NCI-H2196 treated with DMSO at 0.1 percent for 48 hours (cell line): ENCODE results near the gene TLR1.

Source experiments
- DNase-seq: peaks from one replicate; lab custom pipeline; 2025; ENCODE audit not compliant: unreplicated experiment; lab: John Stamatoyannopoulos, UW

TLR1 gene, protein sequence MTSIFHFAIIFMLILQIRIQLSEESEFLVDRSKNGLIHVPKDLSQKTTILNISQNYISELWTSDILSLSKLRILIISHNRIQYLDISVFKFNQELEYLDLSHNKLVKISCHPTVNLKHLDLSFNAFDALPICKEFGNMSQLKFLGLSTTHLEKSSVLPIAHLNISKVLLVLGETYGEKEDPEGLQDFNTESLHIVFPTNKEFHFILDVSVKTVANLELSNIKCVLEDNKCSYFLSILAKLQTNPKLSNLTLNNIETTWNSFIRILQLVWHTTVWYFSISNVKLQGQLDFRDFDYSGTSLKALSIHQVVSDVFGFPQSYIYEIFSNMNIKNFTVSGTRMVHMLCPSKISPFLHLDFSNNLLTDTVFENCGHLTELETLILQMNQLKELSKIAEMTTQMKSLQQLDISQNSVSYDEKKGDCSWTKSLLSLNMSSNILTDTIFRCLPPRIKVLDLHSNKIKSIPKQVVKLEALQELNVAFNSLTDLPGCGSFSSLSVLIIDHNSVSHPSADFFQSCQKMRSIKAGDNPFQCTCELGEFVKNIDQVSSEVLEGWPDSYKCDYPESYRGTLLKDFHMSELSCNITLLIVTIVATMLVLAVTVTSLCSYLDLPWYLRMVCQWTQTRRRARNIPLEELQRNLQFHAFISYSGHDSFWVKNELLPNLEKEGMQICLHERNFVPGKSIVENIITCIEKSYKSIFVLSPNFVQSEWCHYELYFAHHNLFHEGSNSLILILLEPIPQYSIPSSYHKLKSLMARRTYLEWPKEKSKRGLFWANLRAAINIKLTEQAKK

DNA sequence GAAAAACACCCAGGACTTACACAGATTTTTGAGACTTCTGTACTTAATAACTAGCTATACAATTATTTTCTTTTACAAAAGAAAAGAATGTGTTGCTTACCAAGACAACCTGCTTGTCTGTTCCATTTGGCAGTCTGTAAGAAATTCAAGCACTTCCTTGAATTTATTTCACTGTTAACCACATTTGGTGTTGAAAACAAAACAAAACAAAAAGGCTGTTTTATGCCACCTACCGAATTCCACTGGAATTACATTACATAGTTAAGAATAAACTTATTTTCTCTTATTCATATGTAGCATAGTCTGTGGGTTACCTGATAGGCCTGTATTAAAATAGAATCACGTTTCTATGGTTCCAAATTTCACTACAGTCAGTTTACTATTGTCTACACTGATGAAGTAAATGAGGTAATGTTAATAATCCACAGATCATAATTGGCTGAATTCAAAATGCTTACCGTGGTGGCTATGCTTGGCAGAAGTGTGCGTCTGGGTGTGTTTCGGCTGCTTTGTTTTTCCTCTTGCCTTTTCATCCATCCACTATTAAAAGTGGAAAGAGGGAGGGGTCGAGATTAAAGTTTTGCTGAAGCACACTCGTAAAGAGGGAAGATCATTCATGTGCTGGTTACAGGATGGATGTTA is at the start of gene TLR1:
TSS of gene TLR1 (minus strand) at position 138 of the 642 bp plus-strand sequence. CDS start 5,960 bp downstream, outside the sequence.
- peak; percentile 15 for DNase-seq

DNA sequence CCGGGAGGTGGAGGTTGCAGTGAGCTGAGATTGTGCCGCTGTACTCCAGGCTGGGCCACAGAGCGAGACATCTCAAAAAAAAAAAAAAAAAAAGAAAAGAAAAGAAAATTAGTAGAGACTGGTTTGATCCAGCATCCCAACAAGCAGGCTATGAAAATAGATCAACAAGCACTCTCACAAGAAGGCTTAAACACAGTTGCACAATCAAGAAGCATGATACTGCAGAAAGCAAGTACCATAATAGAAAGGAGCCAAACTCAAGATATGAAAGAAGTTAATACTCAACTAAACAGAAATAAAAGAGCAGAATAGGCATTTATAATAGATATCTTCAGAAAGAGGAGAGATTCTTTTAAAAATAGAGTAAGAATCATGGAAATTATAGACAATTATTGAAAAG is 41.4 kb upstream of the TLR1 start:
- no peak for DNase-seq

DNA sequence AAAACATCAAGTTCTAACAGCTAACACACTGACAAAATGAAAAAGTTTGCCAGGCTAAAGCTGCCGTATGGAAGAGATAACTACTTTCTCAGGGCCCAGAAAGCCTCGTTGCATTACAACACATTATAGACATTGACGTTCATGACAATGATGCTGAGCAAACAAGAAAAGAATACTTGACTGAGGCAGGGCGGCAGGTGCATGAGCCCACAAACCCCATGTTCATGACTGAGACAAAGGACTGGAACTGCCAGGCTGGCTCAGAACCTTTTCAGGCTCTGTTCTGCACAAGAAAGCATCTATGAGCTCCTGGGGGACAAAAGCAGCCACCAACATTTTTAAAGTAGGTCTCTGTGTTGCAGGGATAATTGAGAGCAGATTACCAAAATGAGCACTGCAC is 38.4 kb upstream of the TLR1 start:
- DNase-seq, result peak; percentile 4

DNA sequence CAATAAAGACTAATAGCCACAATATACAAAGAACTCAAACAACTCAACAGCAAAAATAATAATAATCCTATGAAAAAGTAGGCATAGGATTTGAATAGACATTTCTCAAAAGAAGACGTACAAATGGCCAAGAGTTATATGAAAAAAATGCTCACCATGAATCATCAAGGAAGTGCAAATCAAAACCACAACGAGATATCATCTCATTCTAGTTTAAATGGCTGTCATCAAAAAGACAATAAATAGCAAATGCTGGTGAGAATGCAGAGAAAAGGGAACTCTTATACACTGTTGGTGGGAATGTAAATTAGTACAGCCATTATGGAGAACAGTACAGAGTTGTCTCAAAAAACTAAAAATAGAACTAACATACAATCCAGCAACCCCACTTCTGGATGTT is 33.3 kb upstream of the TLR1 start:
- DNase-seq, result no peak

DNA sequence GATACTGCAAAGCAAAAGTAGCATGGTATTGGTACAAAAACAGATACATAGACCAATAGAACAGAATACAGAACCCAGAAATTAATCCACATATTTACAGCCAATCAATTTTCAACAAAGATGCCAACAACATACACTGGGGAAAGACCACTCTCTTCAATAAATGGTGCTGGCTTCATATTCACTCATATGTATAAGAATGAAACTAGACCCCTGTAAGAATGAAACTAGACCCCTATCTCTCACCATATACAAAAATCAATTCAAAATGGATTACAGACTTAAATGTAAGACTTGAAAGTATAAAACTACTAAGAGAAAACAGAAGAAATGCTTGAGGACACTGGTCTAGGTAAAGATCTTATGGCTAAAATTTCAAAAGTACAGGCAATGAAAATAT is 32.7 kb upstream of the TLR1 start:
- DNase-seq, result no peak

DNA sequence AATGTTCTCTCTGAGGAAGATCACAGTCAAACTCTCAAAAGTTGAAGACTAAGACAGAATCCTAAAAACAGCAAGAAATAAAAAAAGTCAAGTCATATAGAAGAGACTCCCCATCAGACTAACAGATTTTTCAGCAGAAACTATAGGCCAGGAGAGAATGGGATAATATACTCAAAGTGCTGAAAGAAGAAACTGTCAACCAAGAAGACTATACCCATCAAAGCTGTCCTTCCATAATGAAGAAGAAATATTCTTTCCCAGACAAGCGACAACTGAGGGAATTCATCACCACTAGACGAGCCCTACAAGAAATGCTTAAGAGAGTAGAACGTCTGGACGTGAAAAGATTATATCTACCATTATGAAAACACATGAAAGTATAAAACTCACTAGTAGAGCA is 30.0 kb upstream of the TLR1 start:
- no peak for DNase-seq

DNA sequence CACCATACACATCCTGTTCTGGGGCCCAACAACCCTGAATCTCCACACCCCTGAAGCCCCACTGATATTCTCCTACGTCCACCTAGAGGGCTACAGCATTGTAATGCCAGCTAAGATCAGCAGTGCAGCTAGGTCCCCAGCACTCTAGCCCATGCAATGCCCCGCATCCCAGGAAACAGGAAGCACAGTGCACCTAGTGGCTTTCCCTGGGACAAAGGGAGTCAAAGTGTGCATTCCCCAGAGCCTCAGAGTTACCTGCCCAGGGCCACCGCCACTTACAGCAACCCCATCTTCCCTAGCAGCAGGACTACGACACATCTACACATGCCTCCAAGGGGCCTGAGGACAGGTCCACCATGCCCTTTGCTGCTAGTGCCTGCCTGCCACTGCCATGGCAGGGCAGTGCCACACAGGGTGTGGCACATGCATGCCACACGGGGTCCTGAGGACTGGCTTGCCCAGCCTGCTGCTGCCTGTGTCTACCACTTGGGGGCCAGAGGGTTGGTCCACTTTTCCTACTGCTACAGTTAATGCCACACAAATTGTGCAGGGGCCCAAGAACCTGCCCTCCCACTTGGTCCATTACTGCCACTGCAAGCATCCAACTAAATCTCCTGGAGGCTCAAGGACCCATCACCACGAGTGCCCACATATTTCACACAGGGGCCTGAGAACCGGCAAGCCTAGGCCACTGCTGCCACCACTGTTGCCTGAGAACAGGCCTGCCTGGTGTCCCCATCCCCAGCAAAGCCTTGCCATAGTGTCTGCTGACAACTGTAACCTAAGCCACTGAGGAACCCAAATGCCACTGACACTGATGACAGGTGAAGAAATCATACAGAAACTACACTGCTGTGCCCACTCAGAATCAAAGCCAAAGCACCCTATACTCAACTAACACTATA is 28.3 kb upstream of the TLR1 start:
- no peak for DNase-seq

DNA sequence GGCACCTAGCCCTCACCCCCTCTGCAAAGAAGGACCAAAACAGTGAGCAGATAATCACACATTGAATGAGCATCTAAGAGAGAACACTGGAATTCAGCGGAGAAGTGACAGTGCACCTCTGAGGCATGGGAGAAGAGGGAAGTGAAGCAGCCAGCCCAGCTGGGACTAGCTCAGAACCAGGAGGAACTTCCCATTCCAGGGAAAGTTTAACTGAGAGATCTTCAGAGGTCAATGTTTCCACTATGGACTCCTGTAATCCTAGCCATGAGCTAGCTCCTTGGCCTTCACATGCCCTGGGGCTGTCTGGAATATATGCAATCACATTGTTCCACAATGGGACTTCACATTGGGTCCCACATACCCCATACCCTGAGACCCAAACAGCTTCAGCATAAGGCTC is 27.6 kb upstream of the TLR1 start:
- no peak for DNase-seq

DNA sequence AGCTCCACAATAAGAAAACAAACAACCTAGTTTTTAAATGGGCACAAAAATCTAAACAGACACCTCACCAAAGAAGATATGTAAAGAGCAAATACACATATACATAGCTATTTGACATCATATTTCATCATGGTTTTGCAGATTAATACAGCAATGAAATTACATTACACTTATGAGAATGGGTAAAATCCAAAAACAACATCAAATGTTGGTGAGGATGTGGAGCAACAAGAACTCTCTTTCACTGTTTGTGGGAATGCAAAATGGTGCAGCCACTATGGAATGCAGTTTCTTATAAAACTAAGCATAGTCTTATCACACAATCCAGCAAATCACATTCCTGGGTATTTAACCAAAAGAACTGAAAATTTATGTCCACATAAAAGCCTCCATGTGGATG is 27.1 kb upstream of the TLR1 start:
- no peak for DNase-seq

DNA sequence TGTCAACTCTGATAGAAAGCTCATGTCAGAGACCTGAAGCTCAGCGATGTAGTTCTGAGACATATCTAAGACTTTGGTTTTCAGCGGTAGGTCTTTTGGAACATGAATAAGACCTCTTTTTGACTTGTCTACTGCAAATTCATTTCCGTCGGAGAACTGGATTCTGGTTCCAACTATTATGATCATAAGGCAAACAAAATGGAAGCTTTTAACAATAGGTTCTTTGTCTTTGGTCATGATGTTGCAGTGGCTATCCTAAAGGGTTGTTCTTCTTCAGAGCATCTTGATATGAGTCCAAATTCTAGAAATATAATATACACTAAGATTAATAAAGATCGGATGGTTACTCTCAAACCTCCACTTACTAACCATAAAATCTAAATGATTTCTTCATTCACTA is 24.6 kb upstream of the TLR1 start:
- DNase-seq, result no peak

DNA sequence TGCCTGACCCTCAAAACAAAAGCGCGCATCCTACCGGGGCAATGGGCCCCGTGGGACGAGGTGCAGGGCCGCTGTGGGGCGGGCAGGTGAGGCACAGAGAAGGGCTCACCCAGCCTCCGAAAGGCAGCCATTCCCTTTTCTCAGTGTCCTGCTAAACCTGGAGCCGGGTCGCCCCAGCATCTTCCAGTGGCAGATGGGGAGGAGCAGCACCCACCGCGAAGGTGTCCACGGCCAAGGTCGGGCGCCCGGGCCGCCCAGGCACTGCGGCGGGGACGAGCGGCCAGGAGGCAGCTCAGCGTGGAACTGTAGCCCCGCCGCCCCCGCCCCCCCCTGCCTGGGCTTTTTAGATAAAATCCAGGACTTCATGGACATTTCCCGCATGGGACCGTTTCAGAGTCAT is 19.2 kb upstream of the TLR1 start:
- no peak for DNase-seq

DNA sequence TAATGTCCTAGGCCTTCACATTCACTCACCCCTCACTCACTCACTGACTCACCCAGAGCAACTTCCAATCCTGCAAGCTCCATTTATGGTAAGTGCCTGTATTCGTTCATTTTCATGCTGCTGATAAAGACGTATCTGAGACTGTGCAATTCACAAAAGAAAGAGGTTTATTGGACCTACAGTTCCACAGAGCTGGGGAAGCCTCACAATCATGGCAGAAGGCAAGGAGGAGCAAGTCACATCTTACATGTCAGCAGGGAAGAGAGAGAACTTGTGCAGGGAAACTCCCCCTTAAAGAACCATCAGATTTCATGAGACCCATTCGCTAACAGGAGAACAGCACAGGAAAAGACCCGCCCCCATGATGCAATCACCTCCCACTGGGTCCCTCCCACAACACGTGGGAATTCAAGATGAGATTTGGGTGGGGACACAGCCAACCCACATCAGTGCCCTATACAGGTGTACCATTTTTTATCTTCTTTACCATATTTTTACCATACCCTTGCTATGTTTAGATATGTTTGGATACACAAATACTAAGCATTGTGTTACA is 18.2 kb upstream of the TLR1 start:
- DNase-seq, result no peak

DNA sequence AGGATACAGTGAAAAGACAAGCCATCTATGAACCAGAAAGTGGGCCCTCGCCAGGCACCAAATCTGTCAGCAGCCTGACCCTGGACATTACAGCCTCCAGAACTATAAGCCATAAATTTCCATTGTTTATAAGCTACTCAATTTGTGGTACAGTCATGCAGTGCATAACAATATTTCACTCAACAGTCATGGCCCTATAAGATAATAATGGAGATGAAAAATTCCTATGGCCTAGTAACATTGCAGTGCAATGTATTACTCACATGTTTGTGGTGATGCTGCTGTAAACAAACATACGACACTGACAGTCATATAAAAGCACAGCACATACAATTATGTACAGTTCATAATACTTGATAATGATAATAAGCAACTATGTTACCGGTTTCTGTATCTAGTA is 17.1 kb upstream of the TLR1 start:
- no peak for DNase-seq

DNA sequence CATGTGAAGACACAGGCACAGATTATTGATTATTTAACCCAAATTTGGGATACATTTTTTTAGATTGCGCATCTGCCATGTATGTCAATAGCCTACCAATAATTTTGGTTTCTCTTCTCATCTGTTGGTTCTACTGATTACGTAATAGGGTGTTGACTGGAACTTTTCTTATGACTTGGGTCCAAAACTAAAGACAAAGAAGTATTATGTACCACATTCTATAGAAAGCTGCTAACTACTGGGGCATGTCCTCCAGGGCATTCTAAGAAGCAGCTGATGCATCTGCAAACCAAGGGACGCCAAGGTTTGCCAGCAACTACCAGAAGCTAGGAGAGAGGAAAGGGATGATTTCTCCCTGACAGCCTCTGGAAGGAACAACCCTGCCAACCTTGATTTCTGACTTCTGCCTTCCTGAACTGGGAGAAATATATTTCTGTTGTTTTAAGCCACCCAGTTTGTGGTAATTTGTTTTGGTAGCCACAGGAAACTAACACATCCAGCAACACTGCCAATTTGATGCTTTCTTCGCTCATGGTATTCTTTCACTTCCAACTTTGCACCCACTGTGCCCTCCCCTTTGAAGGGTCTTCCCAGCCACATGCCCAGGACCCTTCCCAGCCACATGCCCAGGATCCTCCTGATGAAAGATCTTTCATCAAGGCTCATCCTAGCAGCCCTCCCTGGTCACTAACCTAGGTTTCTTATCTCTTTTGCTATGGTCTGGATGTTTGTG is 15.9 kb upstream of the TLR1 start:
- DNase-seq, result no peak

DNA sequence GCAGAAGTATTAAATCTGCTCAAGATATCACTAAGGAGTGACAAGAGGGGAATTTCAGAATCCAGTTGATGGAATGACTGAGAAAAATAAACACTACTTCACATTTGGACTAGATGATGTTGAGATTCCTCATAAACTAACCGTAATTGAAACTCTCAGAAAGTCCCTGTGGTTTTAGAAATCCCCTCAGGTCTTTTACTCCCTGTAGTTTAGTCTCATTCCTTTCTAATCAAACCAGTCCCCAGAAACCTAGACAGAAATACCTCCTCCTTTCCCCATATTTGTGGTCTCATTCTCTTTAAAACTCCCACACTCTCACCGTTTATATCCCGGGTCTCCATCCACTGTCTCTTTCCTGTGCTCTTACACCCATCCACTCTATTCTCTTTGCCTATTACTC is 15.0 kb upstream of the TLR1 start:
- no peak for DNase-seq

DNA sequence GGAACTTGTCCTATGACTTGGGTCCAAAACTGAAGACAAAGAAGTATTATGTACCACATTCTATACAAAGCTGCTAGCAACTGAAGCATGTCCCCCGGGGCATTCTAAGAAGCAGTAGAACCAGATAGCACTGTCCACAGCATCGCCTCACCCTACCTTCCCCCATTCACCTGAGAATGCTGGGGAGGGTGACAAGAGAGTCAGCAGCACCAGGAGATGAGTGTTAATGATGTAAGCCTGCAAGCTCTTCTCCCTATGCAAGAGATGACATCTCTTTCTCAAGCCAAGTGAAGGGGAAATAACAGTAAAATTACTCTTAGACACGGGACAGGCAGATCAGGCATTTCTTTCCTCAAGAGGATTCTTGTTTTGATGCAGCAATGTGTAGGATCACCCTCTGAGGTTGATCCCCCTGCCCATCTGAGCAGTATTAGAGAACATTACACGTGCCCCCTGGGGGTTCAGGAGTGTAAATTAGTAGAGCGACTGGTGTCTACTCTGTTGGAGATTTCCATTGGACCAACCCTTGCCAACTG is 13.9 kb upstream of the TLR1 start:
- no peak for DNase-seq

DNA sequence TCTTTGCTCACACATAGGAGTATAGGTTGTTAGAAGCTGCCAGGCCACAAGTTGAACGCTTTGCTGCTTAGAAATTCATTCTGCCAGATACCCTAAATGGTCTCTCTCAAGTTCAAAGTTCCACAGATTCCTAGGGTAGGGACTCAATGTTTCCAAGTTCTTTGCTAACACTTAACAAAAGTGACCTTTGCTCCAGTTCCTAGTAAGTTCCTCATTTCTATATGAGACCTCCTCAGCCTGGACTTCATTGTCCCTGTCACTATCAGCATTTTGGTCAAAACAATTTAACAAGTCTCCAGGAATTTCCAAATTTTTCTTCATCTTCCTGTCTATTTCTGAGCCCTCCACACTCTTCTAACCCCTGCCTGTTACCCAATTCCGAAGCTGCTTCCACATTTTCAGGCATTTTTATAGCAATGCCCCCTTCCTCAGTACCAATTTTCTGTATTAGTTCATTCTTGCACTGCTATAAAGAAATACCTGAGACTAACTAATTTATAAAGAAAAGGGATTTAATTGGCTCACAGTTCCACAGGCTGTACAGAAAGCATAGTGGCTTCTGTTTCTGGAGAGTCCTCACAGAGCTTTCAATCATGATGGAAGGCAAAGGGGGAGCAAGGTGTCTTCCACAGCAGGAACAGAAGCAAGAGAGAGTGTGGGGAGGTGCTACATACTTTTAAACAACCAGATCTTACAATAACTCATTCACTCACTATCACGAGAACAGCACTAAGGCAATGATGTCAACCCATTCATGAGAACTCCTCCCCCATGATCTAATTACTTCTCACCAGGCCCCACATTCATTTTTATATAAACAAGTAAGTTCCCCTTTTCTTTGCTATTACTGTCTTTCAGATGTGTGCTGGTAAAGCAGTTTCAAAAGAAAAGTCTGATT is 11.5 kb upstream of the TLR1 start:
- DNase-seq, result no peak

DNA sequence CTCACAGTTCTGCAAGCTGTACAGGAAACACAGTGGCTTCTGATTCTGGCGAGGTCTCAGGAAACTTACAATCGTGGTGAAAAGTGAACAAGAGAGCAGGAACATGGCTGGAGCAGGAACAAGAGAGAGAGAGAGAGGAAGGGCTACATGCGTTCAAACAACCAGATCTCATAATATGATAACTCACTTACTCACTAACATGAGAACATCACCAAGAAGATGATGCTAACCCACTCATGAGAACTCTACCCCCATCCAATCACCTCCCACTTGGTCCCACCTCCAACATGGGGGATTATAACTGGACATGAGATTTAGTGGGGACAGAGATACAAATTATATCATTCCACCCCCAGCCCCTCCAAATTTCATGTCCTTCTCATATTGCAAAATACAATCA is 9.8 kb upstream of the TLR1 start:
- DNase-seq, result no peak

DNA sequence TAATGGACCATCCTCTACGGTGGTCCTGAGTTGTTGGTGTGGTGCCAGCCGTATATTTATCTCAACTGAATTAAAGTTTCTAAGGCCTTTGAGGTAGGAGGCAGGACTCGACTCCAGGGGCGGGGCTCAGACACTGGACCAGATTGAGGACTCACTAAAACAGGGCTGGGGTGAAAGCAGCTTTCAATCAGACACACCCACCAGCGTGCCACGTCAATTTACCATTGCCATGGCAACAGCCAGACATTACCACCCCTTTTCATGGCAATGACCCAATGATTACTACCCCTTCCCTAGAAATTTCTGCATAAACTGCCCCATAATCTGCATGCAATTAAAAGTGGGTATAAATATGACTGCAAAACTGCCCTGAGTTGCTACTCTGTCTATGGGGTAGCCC is 6.7 kb upstream of the TLR1 start:
- DNase-seq, result no peak
